HepG2 (cell line): Measurements from ENCODE around the gene DNAJB8.

Source experiments
- CREB1 ChIP-seq, 2 experiments: fragments of 450-650 bp in 1 of 2; IDR thresholded peaks; 2 replicates each; pipeline ENCODE4 v1.6.1; 2016 to 2017; ENCODE audit warnings: control low read depth in 1 of 2, mild to moderate bottlenecking in 1 of 2, missing compliant biosample characterization in 1 of 2, missing genetic modification characterization in 1 of 2
- PCBP2 ChIP-seq: fragments of 200-400 bp; formaldehyde crosslinking; optimal IDR thresholded peaks from 2 replicates; pipeline ENCODE3; 2018; ENCODE audit warnings: low read length, low read depth; ENCODE audit not compliant: poor library complexity, severe bottlenecking
- POLR2AphosphoS5 ChIP-seq: IDR thresholded peaks from 2 replicates; pipeline ENCODE4 v1.6.1; 2012; ENCODE audit warnings: low read depth, low read length
- RAD21 ChIP-seq: fragments of 450-650 bp; formaldehyde crosslinking; IDR thresholded peaks from 2 replicates; pipeline ENCODE4 v1.5.0; 2020; ENCODE audit warnings: mild to moderate bottlenecking
- ZSCAN29 ChIP-seq: sonication (generic); formaldehyde crosslinking; conservative IDR thresholded peaks from 2 replicates; pipeline ENCODE4 v1.4.0; 2020; ENCODE audit warnings: mild to moderate bottlenecking, missing genetic modification reagents
- ZUFSP ChIP-seq: sonication (generic); formaldehyde crosslinking; IDR thresholded peaks from 2 replicates; pipeline ENCODE4 v1.9.0; 2021; ENCODE audit warnings: missing genetic modification reagents, mild to moderate bottlenecking, borderline replicate concordance
- TF ChIP-seq, protein P1 (sequence below): sonication (generic); formaldehyde crosslinking; IDR thresholded peaks from 2 replicates; pipeline ENCODE4 v1.8.1; 2023; ENCODE audit warnings: missing genetic modification reagents, inconsistent platforms, borderline replicate concordance
- TF ChIP-seq, protein P2 (sequence below): sonication (generic); formaldehyde crosslinking; IDR thresholded peaks from 2 replicates; pipeline ENCODE4 v1.4.0; 2020; ENCODE audit warnings: mild to moderate bottlenecking, missing genetic modification reagents

GRCh38 chr3:128431803-128432300 lies 34.8 kb downstream of the DNAJB8 start:
- no peak for TF ChIP-seq POLR2AphosphoS5
- TF ChIP-seq RAD21 (CRISPR knock-in tag), result no peak
- TF ChIP-seq PCBP2, result no peak
- TF ChIP-seq ZSCAN29 (CRISPR knock-in tag), result no peak
- TF ChIP-seq, protein P1, sequence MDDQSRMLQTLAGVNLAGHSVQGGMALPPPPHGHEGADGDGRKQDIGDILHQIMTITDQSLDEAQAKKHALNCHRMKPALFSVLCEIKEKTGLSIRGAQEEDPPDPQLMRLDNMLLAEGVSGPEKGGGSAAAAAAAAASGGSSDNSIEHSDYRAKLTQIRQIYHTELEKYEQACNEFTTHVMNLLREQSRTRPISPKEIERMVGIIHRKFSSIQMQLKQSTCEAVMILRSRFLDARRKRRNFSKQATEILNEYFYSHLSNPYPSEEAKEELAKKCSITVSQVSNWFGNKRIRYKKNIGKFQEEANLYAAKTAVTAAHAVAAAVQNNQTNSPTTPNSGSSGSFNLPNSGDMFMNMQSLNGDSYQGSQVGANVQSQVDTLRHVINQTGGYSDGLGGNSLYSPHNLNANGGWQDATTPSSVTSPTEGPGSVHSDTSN (CRISPR knock-in tag), result no peak
- TF ChIP-seq, protein P2, sequence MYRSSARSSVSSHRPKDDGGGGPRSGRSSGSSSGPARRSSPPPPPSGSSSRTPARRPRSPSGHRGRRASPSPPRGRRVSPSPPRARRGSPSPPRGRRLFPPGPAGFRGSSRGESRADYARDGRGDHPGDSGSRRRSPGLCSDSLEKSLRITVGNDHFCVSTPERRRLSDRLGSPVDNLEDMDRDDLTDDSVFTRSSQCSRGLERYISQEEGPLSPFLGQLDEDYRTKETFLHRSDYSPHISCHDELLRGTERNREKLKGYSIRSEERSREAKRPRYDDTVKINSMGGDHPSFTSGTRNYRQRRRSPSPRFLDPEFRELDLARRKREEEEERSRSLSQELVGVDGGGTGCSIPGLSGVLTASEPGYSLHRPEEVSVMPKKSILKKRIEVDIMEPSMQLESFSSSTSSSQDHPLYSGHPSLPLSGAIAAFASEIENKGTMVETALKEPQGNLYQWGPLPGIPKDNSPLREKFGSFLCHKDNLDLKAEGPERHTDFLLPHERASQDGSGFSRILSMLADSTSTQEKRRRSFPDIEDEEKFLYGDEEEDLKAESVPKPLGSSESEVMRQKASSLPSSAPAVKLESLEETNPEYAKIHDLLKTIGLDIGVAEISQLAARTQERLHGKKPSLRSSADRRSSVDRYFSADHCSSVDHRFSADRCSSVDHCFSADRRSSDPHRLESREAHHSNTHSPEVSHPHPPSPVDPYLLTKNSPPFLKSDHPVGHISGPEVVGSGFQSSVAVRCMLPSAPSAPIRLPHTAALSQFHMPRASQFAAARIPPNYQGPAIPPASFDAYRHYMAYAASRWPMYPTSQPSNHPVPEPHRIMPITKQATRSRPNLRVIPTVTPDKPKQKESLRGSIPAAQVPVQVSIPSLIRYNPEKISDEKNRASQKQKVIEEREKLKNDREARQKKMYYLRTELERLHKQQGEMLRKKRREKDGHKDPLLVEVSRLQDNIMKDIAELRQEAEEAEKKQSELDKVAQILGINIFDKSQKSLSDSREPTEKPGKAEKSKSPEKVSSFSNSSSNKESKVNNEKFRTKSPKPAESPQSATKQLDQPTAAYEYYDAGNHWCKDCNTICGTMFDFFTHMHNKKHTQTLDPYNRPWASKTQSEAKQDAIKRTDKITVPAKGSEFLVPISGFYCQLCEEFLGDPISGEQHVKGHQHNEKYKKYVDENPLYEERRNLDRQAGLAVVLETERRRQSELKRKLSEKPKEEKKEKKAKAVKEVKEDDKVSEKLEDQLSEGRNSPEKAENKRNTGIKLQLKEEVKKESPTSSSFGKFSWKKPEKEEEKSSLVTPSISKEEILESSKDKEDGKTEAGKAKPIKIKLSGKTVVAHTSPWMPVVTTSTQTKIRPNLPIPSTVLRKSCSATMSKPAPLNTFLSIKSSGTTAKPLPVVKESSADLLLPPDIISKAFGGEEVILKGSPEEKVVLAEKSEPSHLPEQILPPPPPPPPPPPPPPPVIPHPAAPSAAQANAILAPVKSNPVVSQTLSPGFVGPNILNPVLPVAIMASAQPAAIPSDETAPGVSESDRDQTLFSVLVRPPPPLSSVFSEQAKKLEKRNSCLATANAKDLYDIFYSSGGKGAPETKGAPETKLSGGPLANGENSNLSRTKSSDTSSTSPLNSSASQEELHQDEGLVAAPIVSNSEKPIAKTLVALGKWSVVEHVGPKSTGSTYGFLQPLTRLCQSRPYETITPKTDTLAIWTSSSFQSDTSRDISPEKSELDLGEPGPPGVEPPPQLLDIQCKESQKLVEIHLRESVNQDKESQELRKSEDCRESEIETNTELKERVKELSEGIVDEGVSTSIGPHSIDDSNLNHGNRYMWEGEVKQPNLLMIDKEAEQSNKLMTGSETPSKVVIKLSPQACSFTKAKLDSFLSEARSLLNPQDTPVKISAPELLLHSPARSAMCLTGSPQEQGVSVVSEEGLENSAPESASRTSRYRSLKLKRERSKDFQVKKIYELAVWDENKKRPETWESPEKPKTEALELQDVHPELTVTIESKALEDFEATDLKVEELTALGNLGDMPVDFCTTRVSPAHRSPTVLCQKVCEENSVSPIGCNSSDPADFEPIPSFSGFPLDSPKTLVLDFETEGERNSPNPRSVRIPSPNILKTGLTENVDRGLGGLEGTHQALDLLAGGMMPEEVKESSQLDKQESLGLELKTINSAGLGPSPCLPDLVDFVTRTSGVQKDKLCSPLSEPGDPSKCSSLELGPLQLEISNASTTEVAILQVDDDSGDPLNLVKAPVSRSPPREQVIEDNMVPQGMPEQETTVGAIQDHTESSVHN (CRISPR knock-in tag), result no peak
- TF ChIP-seq ZUFSP (CRISPR knock-in tag), result no peak
- no peak for TF ChIP-seq CREB1 (IDR thresholded peaks at IDR 0.05)
- TF ChIP-seq CREB1 (CRISPR knock-in tag; IDR thresholded peaks at IDR 0.05), result no peak
